H1 (cell line): Measurements from ENCODE around the gene PLA1A. TPM values are rescaled to one million over a fixed set of nuclear protein-coding genes. Genes with fewer than 3 reads are reported as not detected.

Experiments used
- CTCF ChIA-PET: fragments of 300-600 bp; sonication (Branson Sonifier 250); formaldehyde crosslinking; loops from one replicate; lab custom pipeline; 2021; ENCODE audit not compliant: partially characterized antibody; lab: Charles Lee
- POLR2A ChIA-PET: fragments of 300-600 bp; sonication (Branson Sonifier 250); formaldehyde crosslinking; loops from one replicate; lab custom pipeline; 2021; ENCODE audit warnings: inconsistent platforms; ENCODE audit not compliant: partially characterized antibody; lab: Charles Lee
- DNase-seq, 2 experiments: peaks; one replicate each; pipeline versions ENCODE4 v3.0.0 to v3.0.0-alpha.2; 2010 to 2022; ENCODE audit warnings: low spot score in 2 of 2, low read depth in 1 of 2, mixed read lengths in 1 of 2
- FAIRE-seq: peaks from 2 replicates; lab custom pipeline; 2011; peaks lifted over from hg19 to GRCh38; lab: Jason Lieb, UNC
- H2AFZ ChIP-seq: 2 replicates; pipeline ENCODE4 v1.8.1; 2012; ENCODE audit warnings: low read length, inconsistent platforms
- H2AK5ac ChIP-seq: 2 replicates; pipeline ENCODE4 v1.6.1; 2013; ENCODE audit warnings: low read depth, low read length
- H2BK120ac ChIP-seq: replicated peaks from 2 replicates; pipeline ENCODE3; 2013; ENCODE audit warnings: low read depth, low read length, inconsistent platforms
- H2BK12ac ChIP-seq: 2 replicates; pipeline ENCODE4 v1.6.1; 2013; ENCODE audit warnings: low read depth, low read length
- H2BK15ac ChIP-seq: 2 replicates; pipeline ENCODE4 v1.6.1; 2013; ENCODE audit warnings: low read length
- H2BK20ac ChIP-seq: 2 replicates; pipeline ENCODE4 v1.6.1; 2013; ENCODE audit warnings: low read length
- H2BK5ac ChIP-seq: 2 replicates; pipeline ENCODE4 v1.6.1; 2013; ENCODE audit warnings: low read depth, low read length
- H3K14ac ChIP-seq: 2 replicates; pipeline ENCODE4 v1.6.1; 2013; ENCODE audit warnings: inconsistent platforms; ENCODE audit not compliant: insufficient read length
- H3K18ac ChIP-seq: 2 replicates; pipeline ENCODE4 v1.6.1; 2013; ENCODE audit warnings: low read length; ENCODE audit errors: extremely low read depth
- H3K23ac ChIP-seq: 2 replicates; pipeline ENCODE4 v1.6.1; 2013; ENCODE audit warnings: inconsistent platforms; ENCODE audit not compliant: insufficient read length
- H3K23me2 ChIP-seq: 2 replicates; pipeline ENCODE4 v1.6.1; 2013; ENCODE audit warnings: low read depth, low read length
- H3K27ac ChIP-seq: 2 replicates; pipeline ENCODE4 v1.6.1; 2011; ENCODE audit warnings: low read depth, low read length, inconsistent platforms
- H3K27me3 ChIP-seq, 4 experiments: replicated peaks in 1 of 4; 1 replicate in 1 of 4; 2 replicates in 3 of 4; pipeline versions ENCODE4 v1.6.1 to v1.8.1; 2011 to 2013; ENCODE audit warnings: low read length in 3 of 4, mild to moderate bottlenecking in 3 of 4, inconsistent platforms in 2 of 4, mixed read lengths in 2 of 4, moderate library complexity in 1 of 4; ENCODE audit not compliant: control insufficient read depth in 3 of 4, insufficient read depth in 3 of 4; ENCODE audit errors: extremely low read depth in 1 of 4
- H3K36me3 ChIP-seq, 4 experiments: 2 replicates each; pipeline versions ENCODE4 v1.6.1 to v1.8.1; 2011 to 2013; ENCODE audit warnings: mild to moderate bottlenecking in 4 of 4, low read length in 3 of 4, moderate library complexity in 2 of 4, control low read depth in 1 of 4, inconsistent platforms in 1 of 4; ENCODE audit not compliant: insufficient read depth in 4 of 4, control insufficient read depth in 2 of 4
- H3K4ac ChIP-seq: replicated peaks from 2 replicates; pipeline ENCODE3; 2013; ENCODE audit warnings: low read length, low read depth, mixed read lengths, inconsistent platforms; ENCODE audit not compliant: insufficient read length
- H3K4me1 ChIP-seq, 4 experiments: replicated peaks in 1 of 4; 1 replicate in 1 of 4; 2 replicates in 3 of 4; pipeline versions ENCODE4 v1.6.1 to v1.8.1; 2011 to 2013; ENCODE audit warnings: low read length in 3 of 4, inconsistent platforms in 2 of 4, mixed read lengths in 1 of 4; ENCODE audit not compliant: insufficient read depth in 4 of 4, control insufficient read depth in 3 of 4
- H3K4me2 ChIP-seq, 2 experiments: 2 replicates each; pipeline versions ENCODE4 v1.6.1 to v1.8.1; 2011 to 2013; ENCODE audit warnings: low read depth in 2 of 2, low read length in 2 of 2, control low read depth in 1 of 2, inconsistent platforms in 1 of 2, mild to moderate bottlenecking in 1 of 2; ENCODE audit not compliant: insufficient read depth in 1 of 2
- H3K4me3 ChIP-seq, 4 experiments: fragments of 200-600, 300-600 bp in 1 of 4; sonication (generic), shearing (Covaris generic), sonication (Bioruptor Twin) in 1 of 4; 2 replicates each; pipeline versions ENCODE4 v1.5.1 to v1.8.1; 2011 to 2016; ENCODE audit warnings: low read length in 4 of 4, low read depth in 3 of 4, control low read depth in 2 of 4, inconsistent platforms in 2 of 4, mild to moderate bottlenecking in 2 of 4, mixed read lengths in 1 of 4, moderate library complexity in 1 of 4; ENCODE audit not compliant: insufficient read depth in 2 of 4; ENCODE audit errors: extremely low read depth in 1 of 4
- H3K56ac ChIP-seq: replicated peaks from 2 replicates; pipeline ENCODE3; 2013; ENCODE audit warnings: low read depth, mild to moderate bottlenecking, mixed read lengths, low read length, inconsistent platforms; ENCODE audit not compliant: insufficient read length
- H3K79me1 ChIP-seq: 2 replicates; pipeline ENCODE4 v1.6.1; 2013; ENCODE audit warnings: low read depth, low read length, control low read depth
- H3K79me2 ChIP-seq, 2 experiments: 2 replicates each; pipeline versions ENCODE4 v1.6.1 to v1.8.1; 2012 to 2013; ENCODE audit warnings: low read length in 2 of 2, mild to moderate bottlenecking in 2 of 2, inconsistent platforms in 1 of 2; ENCODE audit not compliant: insufficient read depth in 2 of 2, control insufficient read depth in 1 of 2
- H3K9ac ChIP-seq, 4 experiments: replicated peaks in 1 of 4; 1 replicate in 1 of 4; 2 replicates in 3 of 4; pipeline versions ENCODE4 v1.6.1 to v1.8.1; 2011 to 2013; ENCODE audit warnings: low read depth in 3 of 4, low read length in 3 of 4, control low read depth in 2 of 4, mild to moderate bottlenecking in 2 of 4, moderate library complexity in 2 of 4, inconsistent platforms in 1 of 4; ENCODE audit errors: extremely low read depth in 1 of 4
- H3K9me3 ChIP-seq, 2 experiments: 2 replicates each; pipeline versions ENCODE4 v1.6.1 to v1.8.1; 2012 to 2013; ENCODE audit warnings: mild to moderate bottlenecking in 2 of 2, moderate library complexity in 2 of 2, control low read depth in 1 of 2, inconsistent platforms in 1 of 2, low read depth in 1 of 2, low read length in 1 of 2, mixed read lengths in 1 of 2; ENCODE audit not compliant: insufficient read depth in 2 of 2
- H4K20me1 ChIP-seq, 2 experiments: replicated peaks in 1 of 2; 2 replicates each; pipeline versions ENCODE3 to v1.8.1; 2011 to 2013; ENCODE audit warnings: inconsistent platforms in 2 of 2, low read length in 2 of 2, mild to moderate bottlenecking in 1 of 2; ENCODE audit not compliant: insufficient read depth in 2 of 2, control insufficient read depth in 1 of 2
- H4K5ac ChIP-seq: 2 replicates; pipeline ENCODE4 v1.6.1; 2013; ENCODE audit warnings: low read length, low read depth, mixed read lengths, inconsistent platforms; ENCODE audit not compliant: insufficient read length
- H4K8ac ChIP-seq: 2 replicates; pipeline ENCODE4 v1.8.0; 2013; ENCODE audit warnings: mild to moderate bottlenecking, moderate library complexity, low read length, inconsistent platforms; ENCODE audit not compliant: insufficient read depth; ENCODE audit errors: extremely low read depth
- H4K91ac ChIP-seq: replicated peaks from 2 replicates; pipeline ENCODE3; 2013; ENCODE audit warnings: low read length, mixed read lengths, inconsistent platforms; ENCODE audit not compliant: insufficient read length
- BACH1 ChIP-seq: IDR thresholded peaks from 2 replicates; pipeline ENCODE4 v1.6.1; 2012; ENCODE audit warnings: low read length, improper control_type of control experiment
- BCL11A ChIP-seq, 2 experiments: IDR thresholded peaks; one replicate each; pipeline ENCODE4 v1.6.1; 2011; ENCODE audit warnings: low read depth in 2 of 2, low read length in 2 of 2, mild to moderate bottlenecking in 2 of 2
- CBX8 ChIP-seq: fragments of 300-800, 300-1000 bp; sonication (generic); IDR thresholded peaks from 2 replicates; pipeline ENCODE4 v1.7.1; 2016; ENCODE audit warnings: low read depth, low read length, borderline replicate concordance
- EZH2 ChIP-seq: fragments of 200-600 bp; sonication (generic); IDR thresholded peaks from 2 replicates; pipeline ENCODE4 v1.7.1; 2012; ENCODE audit warnings: low read depth, mild to moderate bottlenecking, moderate library complexity, low read length, inconsistent platforms; ENCODE audit not compliant: severe bottlenecking
- FOSL1 ChIP-seq: IDR thresholded peaks from 2 replicates; pipeline ENCODE4 v1.6.1; 2011; ENCODE audit warnings: mild to moderate bottlenecking, low read depth, low read length, moderate library complexity; ENCODE audit not compliant: insufficient read depth
- HDAC6 ChIP-seq: IDR thresholded peaks from one replicate; pipeline ENCODE4 v1.7.1; 2012; ENCODE audit warnings: low read depth, mild to moderate bottlenecking, inconsistent platforms, low read length, moderate library complexity
- KDM1A ChIP-seq: fragments of 200-600, 300-600 bp; sonication (generic); IDR thresholded peaks from 2 replicates; pipeline ENCODE4 v1.7.1; 2016; ENCODE audit warnings: mild to moderate bottlenecking, low read length, borderline replicate concordance
- PHF8 ChIP-seq: fragments of 200-600 bp; sonication (generic); conservative IDR thresholded peaks from 2 replicates; pipeline ENCODE4 v1.7.1; 2012; ENCODE audit warnings: low read depth, mild to moderate bottlenecking, inconsistent platforms, low read length, moderate library complexity
- POLR2AphosphoS5 ChIP-seq: IDR thresholded peaks from 2 replicates; pipeline ENCODE4 v1.6.1; 2011; ENCODE audit warnings: low read depth, low read length
- RNF2 ChIP-seq: fragments of 200-900, 300-1000 bp; sonication (generic); IDR thresholded peaks from 2 replicates; pipeline ENCODE4 v1.7.1; 2016; ENCODE audit warnings: borderline replicate concordance, low read depth, mild to moderate bottlenecking, antibody characterized with exemption, low read length; ENCODE audit not compliant: poor library complexity, severe bottlenecking; ENCODE audit errors: missing control alignments
- SIRT6 ChIP-seq: IDR thresholded peaks from one replicate; pipeline ENCODE4 v1.7.1; 2012; ENCODE audit warnings: low read length, inconsistent platforms
- SRF ChIP-seq: IDR thresholded peaks from 2 replicates; pipeline ENCODE4 v1.6.1; 2011; ENCODE audit warnings: mild to moderate bottlenecking, low read depth, low read length, moderate library complexity
- TEAD4 ChIP-seq: IDR thresholded peaks from 2 replicates; pipeline ENCODE4 v1.6.1; 2012; ENCODE audit warnings: low read depth, low read length, inconsistent platforms, mixed read lengths
- WGBS, 2 experiments: shearing (Covaris generic) in 1 of 2; methylation state at CpG; one replicate each; pipeline versions ENCODE4 v1.1.6 to v1.1.7; 2013 to 2015; ENCODE audit warnings: low lambda C conversion rate in 2 of 2, mixed read lengths in 2 of 2, inconsistent platforms in 1 of 2, low coverage in 1 of 2, missing lambda C conversion rate in 1 of 2; ENCODE audit not compliant: insufficient replicate concordance in 2 of 2, insufficient coverage in 1 of 2, insufficient read length in 1 of 2; ENCODE audit errors: extremely low coverage in 1 of 2, missing lambda C conversion rate in 1 of 2; 5-methylcytosine and 5-hydroxymethylcytosine counted together
- polyA plus RNA-seq, 7 experiments: library from polyadenylated mRNA; depleted of rRNA in 3 of 7; stranded (reverse) in 5 of 7; unstranded in 2 of 7; fragments of >200 nt in 5 of 7; fragments of 200-250 nt in 2 of 7; gene quantifications; 1 replicate in 5 of 7; 2 replicates in 1 of 7; 4 replicates in 1 of 7; pipeline versions ENCODE4 v1.2.1 to v1.2.3, GENCODE V29; 2011 to 2013; ENCODE audit warnings: missing spikeins in 2 of 7, mixed read lengths in 2 of 7
- total RNA-seq: library from RNA; stranded (reverse); fragmentation: NEBNext Ultra II Directional; extraction: Animal tissue kit (Norgen Biotek cat#: 25700); gene quantifications from 2 replicates; pipeline ENCODE4 v1.2.1, GENCODE V29; 2021

The PLA1A gene
- total and polyA plus RNA-seq, 2 of the 8 experiments (the other 6 are each of a cell fraction or from before 2014, with no cell fraction given): not detected

DNA sequence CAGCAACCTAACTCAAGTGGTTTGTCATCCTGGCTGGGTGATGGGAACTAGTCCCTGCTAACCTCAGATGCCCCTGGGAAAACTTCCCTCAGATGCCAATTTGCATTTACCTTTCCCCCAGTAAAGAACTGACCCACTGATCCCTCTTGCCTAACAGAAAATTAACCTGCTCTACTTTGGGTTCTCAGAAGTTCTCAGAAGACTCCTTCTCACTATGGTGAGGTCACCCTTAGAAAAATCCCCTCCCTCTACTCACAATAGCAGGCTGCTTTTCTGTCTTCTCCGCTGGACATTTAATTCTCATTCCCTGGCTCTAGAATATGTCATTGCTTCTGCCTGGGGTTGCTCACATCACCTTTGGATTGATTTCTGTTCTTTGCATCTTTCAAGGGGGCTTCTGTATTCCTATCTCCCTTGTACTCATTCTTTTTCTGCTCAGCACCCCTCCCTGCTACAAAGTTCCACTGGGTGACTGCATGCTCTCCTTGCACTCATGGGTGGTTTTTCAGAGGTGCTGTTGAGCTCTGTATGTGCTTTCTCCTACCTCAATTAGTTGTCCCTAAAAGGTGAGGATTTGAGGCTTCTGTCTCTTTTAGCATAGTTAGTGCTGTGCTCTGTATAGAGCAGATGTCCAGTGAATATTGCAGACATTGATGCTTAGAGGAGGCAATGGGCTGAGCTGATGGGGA is 869 bp downstream of the PLA1A start:
- H3K4me3 ChIP-seq: no peak overlapping the region
- H3K56ac ChIP-seq: no peak overlapping the region
- H2AK5ac ChIP-seq: no peak overlapping the region
- no peaks in the 10 kb centered on the region for H3K27me3 ChIP-seq
- no peaks in the 10 kb centered on the region for H3K79me1 ChIP-seq
- no peak overlapping the region for H2BK120ac ChIP-seq
- peaks cover 0 to 3% (median 0%) of the 10 kb centered on the region in 4 experiments; a peak in 3 of 7 replicates for H3K4me1 ChIP-seq
- no peak overlapping the region for H2BK5ac ChIP-seq
- H4K91ac ChIP-seq: no peak overlapping the region
- H3K23me2 ChIP-seq: no peaks in the 10 kb centered on the region; the same call in 1 of the 2 replicates
- FAIRE-seq (no peak), DNase-seq (no peak)
- no peak overlapping the region for H3K4me2 ChIP-seq
- H3K23ac ChIP-seq: no peak overlapping the region
- no peak overlapping the region for H2BK12ac ChIP-seq
- CTCF ChIA-PET: interaction anchor here (1.2 to 4.9 kb wide), 7 partner anchors 10 to 818 kb away, joined by 3 to 32 read pairs (median 17); no protein-coding TSS in a partner anchor
- H2BK15ac ChIP-seq: no peak overlapping the region
- no peak overlapping the region for H4K8ac ChIP-seq
- no peaks in the 10 kb centered on the region for H4K20me1 ChIP-seq
- no peak overlapping the region for H3K18ac ChIP-seq
- POLR2A ChIA-PET: interaction anchor here (1.2 to 1.7 kb wide), 4 partner anchors 10 to 250 kb away, joined by 3 to 4 read pairs (median 4); no protein-coding TSS in a partner anchor
- no peak overlapping the region for H3K4ac ChIP-seq
- no peak overlapping the region for H3K27ac ChIP-seq
- H2BK20ac ChIP-seq: no peak overlapping the region
- H2AFZ ChIP-seq: no peak overlapping the region
- H3K9ac ChIP-seq: no peak overlapping the region
- no peaks in the 10 kb centered on the region for H3K36me3 ChIP-seq
- 100% methylated on average over 1 of the region's 1 CpG; no CpG with 5 or more reads in 1 of the 2 experiments for WGBS, 2 experiments
- H3K9me3 ChIP-seq: no peaks in the 10 kb centered on the region
- H3K79me2 ChIP-seq: no peaks in the 10 kb centered on the region
- no peak overlapping the region for H3K14ac ChIP-seq
- H4K5ac ChIP-seq: no peak overlapping the region
- no peak for TF ChIP-seq KDM1A
- TF ChIP-seq SRF: no peak
- no peak for TF ChIP-seq POLR2AphosphoS5
- no peak for TF ChIP-seq RNF2
- no peak for TF ChIP-seq TEAD4
- TF ChIP-seq EZH2: no peak
- no peak for TF ChIP-seq PHF8
- no peak for TF ChIP-seq FOSL1
- no peak for TF ChIP-seq BCL11A (IDR thresholded peaks at IDR 0.05; ENCODE audit: low read depth in 2 of 2, low read length in 2 of 2)
- no peak for TF ChIP-seq CBX8
- no peak for TF ChIP-seq SIRT6
- TF ChIP-seq BACH1: no peak
- no peak for TF ChIP-seq HDAC6
